Vagina (tissue), 2 donors: Measurements from ENCODE around the gene ALDH1A1. TPM values are rescaled to one million over a fixed set of nuclear protein-coding genes. Genes with fewer than 3 reads are reported as not detected.

Experiments
- DNase-seq, 2 donors: peaks; one replicate each; pipeline ENCODE4 v3.0.0-alpha.2; 2017; ENCODE audit errors: extremely low spot score in 2 of 2
- H3K27ac ChIP-seq: fragments of 200-600 bp; sonication (generic); one replicate; pipeline ENCODE4 v1.5.1; 2019
- H3K27me3 ChIP-seq: fragments of 200-600 bp; sonication (generic); one replicate; pipeline ENCODE4 v1.5.1; 2019
- H3K36me3 ChIP-seq, 2 donors: fragments of 200-600 bp; sonication (generic); one replicate each; pipeline ENCODE4 v1.5.1; 2017 to 2019
- H3K4me1 ChIP-seq: fragments of 200-600 bp; sonication (generic); one replicate; pipeline ENCODE4 v1.5.1; 2019
- H3K4me3 ChIP-seq, 2 donors: fragments of 200-600 bp; sonication (generic); 1 replicate in 1 of 2; 2 replicates in 1 of 2; pipeline ENCODE4 v1.5.1; 2016 to 2019
- H3K9me3 ChIP-seq: fragments of 200-600 bp; sonication (generic); one replicate; pipeline ENCODE4 v1.5.1; 2019
- CTCF ChIP-seq, 3 experiments: fragments of 450-650 bp in 2 of 3; fragments of 200-600 bp in 1 of 3; sonication (generic) in 1 of 3; IDR thresholded peaks; one replicate each; pipeline ENCODE4 v1.5.1; 2017 to 2019; ENCODE audit warnings: antibody characterized with exemption in 3 of 3, mild to moderate bottlenecking in 2 of 3, moderate library complexity in 2 of 3
- POLR2A ChIP-seq, 2 donors: fragments of 450-650 bp; IDR thresholded peaks; one replicate each; pipeline ENCODE4 v1.6.1; 2017; ENCODE audit warnings: antibody characterized with exemption in 2 of 2, mild to moderate bottlenecking in 2 of 2, moderate library complexity in 2 of 2
- POLR2AphosphoS5 ChIP-seq, 2 donors: sonication (generic); formaldehyde crosslinking; IDR thresholded peaks; one replicate each; pipeline ENCODE4 v1.9.0; 2017; ENCODE audit warnings: antibody characterized with exemption in 2 of 2, mild to moderate bottlenecking in 2 of 2, low read depth in 1 of 2; ENCODE audit not compliant: insufficient read depth in 1 of 2
- intact Hi-C: fragments of 100-400 bp; cut with DNase I; formaldehyde crosslinking; loops from one replicate; pipeline ENCODE4 v1.15.1; 2023
- total RNA-seq: library from RNA; depleted of rRNA; stranded (reverse); fragments of >200 nt; gene quantifications from one replicate; pipeline ENCODE4 v1.2.3, GENCODE V29; 2016

Gene ALDH1A1
- total RNA-seq, 1 donor from 2014 or later: 126 TPM

- intact Hi-C loops: no loop called here
- Histone ChIP-seq H3K4me3 (no peak overlapping the region), H3K9me3 (no peaks in the 10 kb centered on the region), H3K27ac (no peak overlapping the region), H3K27me3 (no peaks in the 10 kb centered on the region), H3K4me1 (no peaks in the 10 kb centered on the region), H3K36me3 (no peaks in the 10 kb centered on the region)
- no peak for DNase-seq
- TF ChIP-seq CTCF (IDR thresholded peaks at IDR 0.05) (no peak), POLR2A (IDR thresholded peaks at IDR 0.05) (no peak), POLR2AphosphoS5 (IDR thresholded peaks at IDR 0.05; ENCODE audit: insufficient read depth in 1 of 2, low read depth in 1 of 2) (no peak)
These were observed 63.9 kb downstream of the ALDH1A1 start for GRCh38 chr9:72888943-72889342.

GRCh38 chr9:72888067-72888466 is 64.8 kb downstream of the ALDH1A1 start:
- H3K4me1 ChIP-seq: no peaks in the 10 kb centered on the region
- no peaks in the 10 kb centered on the region for H3K9me3 ChIP-seq
- no peaks in the 10 kb centered on the region for H3K36me3 ChIP-seq
- TF ChIP-seq CTCF (IDR thresholded peaks at IDR 0.05) (no peak), POLR2AphosphoS5 (IDR thresholded peaks at IDR 0.05; ENCODE audit: insufficient read depth in 1 of 2, low read depth in 1 of 2) (no peak), POLR2A (IDR thresholded peaks at IDR 0.05) (no peak)
- intact Hi-C loops: no loop called here
- H3K27ac ChIP-seq: no peak overlapping the region
- no peaks in the 10 kb centered on the region for H3K27me3 ChIP-seq
- DNase-seq: no peak
- H3K4me3 ChIP-seq: no peak overlapping the region

GRCh38 chr9:72886386-72886785 is 66.5 kb downstream of the ALDH1A1 start:
- TF ChIP-seq POLR2A (IDR thresholded peaks at IDR 0.05) (no peak), POLR2AphosphoS5 (IDR thresholded peaks at IDR 0.05; ENCODE audit: insufficient read depth in 1 of 2, low read depth in 1 of 2) (no peak), CTCF (IDR thresholded peaks at IDR 0.05) (no peak)
- Histone ChIP-seq H3K4me3 (no peak overlapping the region), H3K27me3 (no peaks in the 10 kb centered on the region), H3K36me3 (no peaks in the 10 kb centered on the region), H3K27ac (no peak overlapping the region), H3K9me3 (no peaks in the 10 kb centered on the region), H3K4me1 (no peaks in the 10 kb centered on the region)
- no peak for DNase-seq
- intact Hi-C loops: no loop called here

- intact Hi-C loops: no loop called here
- Histone ChIP-seq H3K9me3 (no peaks in the 10 kb centered on the region), H3K27ac (no peak overlapping the region), H3K4me3 (no peak overlapping the region), H3K36me3 (no peaks in the 10 kb centered on the region), H3K4me1 (no peaks in the 10 kb centered on the region), H3K27me3 (no peaks in the 10 kb centered on the region)
- DNase-seq: no peak
- TF ChIP-seq CTCF (IDR thresholded peaks at IDR 0.05) (no peak), POLR2AphosphoS5 (IDR thresholded peaks at IDR 0.05; ENCODE audit: insufficient read depth in 1 of 2, low read depth in 1 of 2) (no peak), POLR2A (IDR thresholded peaks at IDR 0.05) (no peak)
These were observed 68.3 kb downstream of the ALDH1A1 start for GRCh38 chr9:72884508-72884907.

DNA sequence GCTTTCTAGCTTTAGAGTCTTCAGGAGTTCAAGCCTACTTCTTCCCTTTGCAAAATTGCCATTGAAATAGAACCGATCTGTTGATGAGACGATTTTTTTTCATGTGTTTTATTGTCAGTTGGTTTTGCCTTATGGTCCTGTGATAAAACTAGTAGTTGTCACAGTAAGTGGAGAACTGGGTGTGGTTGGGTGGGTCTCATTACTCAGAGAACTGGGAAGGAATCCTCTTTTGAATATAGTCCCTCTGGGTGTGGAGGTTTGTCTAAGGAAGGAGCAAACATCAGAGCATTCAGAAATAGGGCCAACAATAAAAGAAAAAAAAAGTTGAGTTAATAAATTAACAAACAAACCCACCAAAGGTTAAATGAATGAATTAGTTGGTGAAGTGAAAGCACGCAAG is 69.0 kb downstream of the ALDH1A1 start:
- no peak for TF ChIP-seq POLR2A (IDR thresholded peaks at IDR 0.05)
- no peak for TF ChIP-seq CTCF (IDR thresholded peaks at IDR 0.05)
- TF ChIP-seq POLR2AphosphoS5 (IDR thresholded peaks at IDR 0.05; ENCODE audit: insufficient read depth in 1 of 2, low read depth in 1 of 2): no peak
- Histone ChIP-seq H3K9me3 (no peaks in the 10 kb centered on the region), H3K4me3 (no peak overlapping the region), H3K4me1 (no peaks in the 10 kb centered on the region), H3K36me3 (no peaks in the 10 kb centered on the region), H3K27ac (no peak overlapping the region), H3K27me3 (no peaks in the 10 kb centered on the region)
- intact Hi-C loops: no loop called here
- DNase-seq: no peak
